ENCODE data around the gene HOXD8.

Gene HOXD8

DNA sequence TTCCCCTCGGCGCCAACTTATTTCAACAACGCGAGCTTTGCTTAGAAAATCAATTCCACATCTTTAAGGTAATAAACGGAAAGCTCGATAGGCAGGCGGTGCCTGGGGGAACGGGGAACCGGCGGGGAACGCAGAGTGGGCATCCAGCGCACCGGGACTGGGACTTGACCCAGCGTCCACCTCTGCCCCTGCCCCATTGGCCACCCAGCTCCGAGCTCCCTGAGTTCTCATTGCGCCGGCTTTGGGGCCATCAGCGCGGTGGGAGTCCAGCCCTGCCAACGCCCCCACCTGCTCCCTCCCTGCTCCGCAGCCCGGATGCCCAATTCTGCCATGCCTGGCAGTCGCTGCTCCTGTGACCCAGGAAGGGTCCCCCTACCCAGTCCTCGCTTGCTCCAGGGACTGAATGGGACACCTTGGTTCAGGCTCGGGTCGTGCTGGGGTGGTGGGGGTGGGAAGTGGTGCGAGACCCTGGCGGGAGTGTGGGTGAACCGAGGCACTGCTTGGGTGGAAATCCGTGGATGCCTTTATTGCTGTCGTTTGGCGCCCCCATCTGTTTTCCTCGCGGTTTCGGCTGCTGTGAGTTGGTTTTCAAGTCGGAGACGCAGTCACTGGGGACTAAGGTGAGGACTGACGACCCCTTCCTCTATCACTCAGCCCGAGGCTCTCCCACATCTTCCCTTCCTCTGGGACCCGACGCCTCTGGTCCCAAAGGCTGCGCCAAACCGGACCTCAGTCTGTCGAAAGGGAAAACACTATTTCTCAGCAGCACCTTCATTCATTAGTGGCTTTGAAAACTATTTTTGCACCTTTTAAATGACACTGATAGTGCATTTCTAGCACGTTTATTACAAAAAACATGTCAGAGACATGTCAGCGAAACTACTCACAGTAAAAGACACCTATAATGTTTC is 43.4 kb upstream of the HOXD8 start:
- TF ChIP-seq SP1 (IDR thresholded peaks at IDR 0.05) = no peak
- TF ChIP-seq, protein P1, sequence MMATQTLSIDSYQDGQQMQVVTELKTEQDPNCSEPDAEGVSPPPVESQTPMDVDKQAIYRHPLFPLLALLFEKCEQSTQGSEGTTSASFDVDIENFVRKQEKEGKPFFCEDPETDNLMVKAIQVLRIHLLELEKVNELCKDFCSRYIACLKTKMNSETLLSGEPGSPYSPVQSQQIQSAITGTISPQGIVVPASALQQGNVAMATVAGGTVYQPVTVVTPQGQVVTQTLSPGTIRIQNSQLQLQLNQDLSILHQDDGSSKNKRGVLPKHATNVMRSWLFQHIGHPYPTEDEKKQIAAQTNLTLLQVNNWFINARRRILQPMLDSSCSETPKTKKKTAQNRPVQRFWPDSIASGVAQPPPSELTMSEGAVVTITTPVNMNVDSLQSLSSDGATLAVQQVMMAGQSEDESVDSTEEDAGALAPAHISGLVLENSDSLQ (IDR thresholded peaks at IDR 0.05) = no peak
- no peak for TF ChIP-seq ELF4 (IDR thresholded peaks at IDR 0.05)
- TF ChIP-seq CTBP1 (IDR thresholded peaks at IDR 0.05; ENCODE audit: borderline replicate concordance) = no peak
- TF ChIP-seq TARDBP (IDR thresholded peaks at IDR 0.05) = no peak
- TF ChIP-seq SUZ12 (IDR thresholded peaks at IDR 0.05) = no peak
- TF ChIP-seq FOXA1 (IDR thresholded peaks at IDR 0.05) = no peak
- no peak for TF ChIP-seq HDGF (IDR thresholded peaks at IDR 0.05; ENCODE audit: borderline replicate concordance)
- no peak for TF ChIP-seq ZNF384 (IDR thresholded peaks at IDR 0.05)
- TF ChIP-seq LEF1 (IDR thresholded peaks at IDR 0.05; ENCODE audit: borderline replicate concordance) = no peak
- POLR2A ChIA-PET = no interaction called here
- DNase-seq (ENCODE audit: extremely low spot score) = no peak
- CTCF ChIA-PET = interaction anchor here (1.0 kb wide), 2 partner anchors 8 to 11 kb away, joined by 3 to 5 read pairs; no protein-coding TSS in a partner anchor

DNA sequence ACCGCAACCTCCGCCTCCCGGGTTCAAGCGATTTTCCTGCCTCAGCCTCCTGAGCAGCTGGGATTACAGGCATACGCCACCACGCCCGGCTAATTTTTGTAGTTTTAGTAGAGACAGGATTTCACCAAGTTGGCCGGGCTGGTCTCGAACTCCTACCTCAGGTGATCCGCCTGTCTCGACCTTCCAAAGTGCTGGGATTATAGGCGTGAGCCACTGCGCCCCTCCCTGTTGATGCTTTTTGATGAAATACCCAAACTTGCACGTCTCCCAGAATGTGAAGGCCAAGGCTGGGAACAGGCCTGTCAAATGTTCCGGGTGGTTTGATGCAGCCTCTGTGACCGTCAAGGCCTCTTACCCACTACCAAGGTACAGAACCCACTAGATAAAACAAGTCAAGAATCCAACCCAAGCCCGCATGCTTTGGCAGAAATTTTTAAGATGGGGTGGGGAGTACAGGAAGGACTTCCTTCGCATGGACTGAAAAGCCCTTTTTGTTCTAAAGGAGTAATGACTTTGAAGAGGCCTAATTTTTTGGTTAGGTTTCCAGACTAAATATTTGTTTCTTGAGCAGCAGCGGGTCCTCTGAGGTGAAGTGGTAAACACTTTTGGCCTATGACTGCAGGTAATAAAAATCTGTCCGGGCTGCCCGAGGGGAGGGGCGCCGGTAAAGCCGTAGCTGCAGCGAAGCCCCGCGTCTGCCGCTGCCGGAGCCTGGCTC is 42.0 kb upstream of the HOXD8 start:
- ChIA-PET POLR2A (interaction anchor here (0.7 kb wide), 1 partner anchor 17 kb away, joined by 4 read pairs; no protein-coding TSS in a partner anchor), CTCF (interaction anchor here (0.6 kb wide), 1 partner anchor 10 kb away, joined by 4 read pairs; no protein-coding TSS in a partner anchor)
- no peak for DNase-seq (ENCODE audit: extremely low spot score)
- TF ChIP-seq ELF4 (IDR thresholded peaks at IDR 0.05) (no peak), L3MBTL2 (conservative IDR thresholded peaks at IDR 0.05) (no peak), SUZ12 (IDR thresholded peaks at IDR 0.05) (no peak), CTBP1 (IDR thresholded peaks at IDR 0.05; ENCODE audit: borderline replicate concordance) (no peak), HDGF (IDR thresholded peaks at IDR 0.05; ENCODE audit: borderline replicate concordance) (no peak), TARDBP (IDR thresholded peaks at IDR 0.05) (no peak), FOXA1 (IDR thresholded peaks at IDR 0.05) (no peak), ZNF384 (IDR thresholded peaks at IDR 0.05) (no peak), NFRKB (IDR thresholded peaks at IDR 0.05) (no peak)
- TF ChIP-seq, protein P1 (IDR thresholded peaks at IDR 0.05) = no peak

DNA sequence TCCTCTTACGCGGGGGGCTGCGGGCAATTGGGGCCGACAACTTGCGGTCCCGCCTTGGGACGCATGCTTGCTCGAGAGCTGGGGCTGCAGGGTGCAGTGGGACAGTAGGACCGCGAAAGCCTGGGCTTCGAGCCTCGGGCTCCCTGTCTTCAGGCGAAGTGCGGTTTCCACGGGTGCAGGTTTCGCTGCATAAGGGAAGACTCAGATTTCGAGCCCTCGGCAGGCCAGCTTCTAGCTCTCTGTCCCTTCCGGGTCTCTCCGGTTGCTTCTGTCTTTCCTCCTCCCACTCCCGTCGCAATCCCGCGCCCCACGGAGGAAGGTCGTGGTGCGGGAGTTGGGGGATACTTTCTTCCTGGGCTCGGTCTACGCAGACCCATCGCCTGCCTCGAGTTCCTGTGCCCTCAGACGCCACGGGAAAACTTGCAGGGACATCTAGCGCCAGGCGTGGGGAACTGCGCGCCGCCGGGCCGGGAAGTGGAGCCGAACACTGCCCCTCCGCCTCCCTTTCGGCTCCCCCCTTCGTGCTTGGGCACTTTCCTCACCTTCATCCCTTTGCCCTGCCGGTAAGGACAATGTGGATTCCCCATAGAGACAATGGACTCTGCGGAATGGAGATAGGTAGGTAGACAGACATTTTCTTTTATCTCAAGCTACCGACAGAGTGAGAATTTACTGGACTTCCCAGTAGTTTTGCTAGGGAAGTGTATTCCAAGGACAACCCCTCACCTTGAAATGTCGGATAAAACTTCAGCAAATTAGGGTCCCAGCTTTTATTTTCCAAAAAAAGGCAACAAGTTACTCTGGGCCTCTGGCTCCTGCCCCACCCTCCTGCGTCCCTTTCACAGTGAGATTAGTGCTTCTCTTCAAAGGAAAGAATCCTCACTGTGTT is 41.2 kb upstream of the HOXD8 start:
- ChIA-PET POLR2A (interaction anchor here (0.7 to 1.8 kb wide), 2 partner anchors 16 to 18 kb away, joined by 4 to 5 read pairs; no protein-coding TSS in a partner anchor), CTCF (interaction anchor here (0.6 to 0.7 kb wide), 2 partner anchors 9 kb away, joined by 3 to 4 read pairs; no protein-coding TSS in a partner anchor)
- TF ChIP-seq L3MBTL2 (conservative IDR thresholded peaks at IDR 0.05) = peak; percentile 42; the same call in 1 of the 2 replicates
- TF ChIP-seq TARDBP (IDR thresholded peaks at IDR 0.05) = 0 out of 2 replicates have a peak, but pooled peaks have one; percentile 38
- no peak for TF ChIP-seq HDGF (IDR thresholded peaks at IDR 0.05; ENCODE audit: borderline replicate concordance)
- DNase-seq (ENCODE audit: extremely low spot score) = no peak

DNA sequence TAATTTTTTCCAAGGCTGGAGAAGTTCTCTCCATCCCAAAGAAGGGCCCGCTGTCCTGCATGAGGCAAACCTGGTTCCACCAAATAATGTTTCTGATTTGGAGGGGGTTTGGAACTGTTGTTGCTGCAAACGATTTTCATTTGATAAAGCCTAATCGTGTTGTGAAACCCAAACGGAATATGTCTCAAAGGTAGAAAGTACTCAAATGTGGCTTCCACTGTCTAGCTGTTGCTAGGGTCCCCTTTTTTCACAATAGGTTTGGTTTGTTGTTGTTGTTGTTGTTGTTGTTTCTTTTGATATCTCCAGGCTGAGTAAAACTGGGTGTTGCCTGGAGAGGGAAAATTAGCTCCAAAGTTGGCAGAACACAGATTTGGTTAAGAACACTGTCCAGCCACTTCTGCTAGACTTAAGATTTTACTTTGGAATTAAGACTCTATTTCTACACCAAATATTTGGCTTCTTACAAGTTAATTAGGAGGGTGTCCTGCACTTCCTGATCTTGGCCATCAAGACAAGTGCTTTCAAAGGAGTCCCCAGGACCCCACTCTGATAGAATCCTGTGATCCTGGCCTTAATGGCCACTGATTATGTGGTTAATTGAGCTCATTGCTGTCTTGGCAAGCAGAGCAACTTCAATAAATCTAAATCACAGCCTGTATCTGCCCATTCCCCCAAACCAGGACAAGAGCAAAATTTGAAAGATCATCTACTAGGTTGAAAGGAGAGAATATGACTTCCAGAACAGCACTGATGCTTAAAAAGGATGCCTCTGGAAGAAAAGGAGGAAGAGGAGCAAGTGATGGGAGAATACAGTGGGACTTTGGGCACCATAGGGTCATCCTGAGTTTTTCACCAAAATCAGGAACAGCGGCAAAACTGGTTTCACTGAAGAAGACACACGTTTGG is 40.3 kb upstream of the HOXD8 start:
- ChIA-PET POLR2A (interaction anchor here (1.8 kb wide), 1 partner anchor 17 kb away, joined by 5 read pairs; no protein-coding TSS in a partner anchor), CTCF (interaction anchor here (0.7 kb wide), 1 partner anchor 8 kb away, joined by 3 read pairs; no protein-coding TSS in a partner anchor)
- no peak for DNase-seq (ENCODE audit: extremely low spot score)
- no peak for TF ChIP-seq NFRKB (IDR thresholded peaks at IDR 0.05)
- no peak for TF ChIP-seq FOXK2 (IDR thresholded peaks at IDR 0.05)
- no peak for TF ChIP-seq SUZ12 (IDR thresholded peaks at IDR 0.05)
- TF ChIP-seq, protein P1 (IDR thresholded peaks at IDR 0.05) = no peak
- TF ChIP-seq ZNF384 (IDR thresholded peaks at IDR 0.05) = no peak
- no peak for TF ChIP-seq FOXA1 (IDR thresholded peaks at IDR 0.05)
- no peak for TF ChIP-seq ARNT (IDR thresholded peaks at IDR 0.05)
- TF ChIP-seq ELF4 (IDR thresholded peaks at IDR 0.05) = no peak
- no peak for TF ChIP-seq BHLHE40 (IDR thresholded peaks at IDR 0.05; ENCODE audit: borderline replicate concordance)
- no peak for TF ChIP-seq HDGF (IDR thresholded peaks at IDR 0.05; ENCODE audit: borderline replicate concordance)
